Gastrocnemius medialis (tissue), 4 donors: ENCODE data around the gene VMAC. TPM values are rescaled to one million over a fixed set of nuclear protein-coding genes. Genes with fewer than 3 reads are reported as not detected.

Source experiments
- ATAC-seq, 2 donors: fragments of 150-250 bp; one replicate each; pipeline ENCODE4 v1.9.1; 2016
- DNase-seq, 2 donors: peaks; one replicate each; pipeline ENCODE4 v3.0.0-alpha.2; 2019
- H3K27ac ChIP-seq, 4 donors: fragments of 200-600 bp; sonication (generic); 1 replicate in 1 of 4; 2 replicates in 3 of 4; pipeline ENCODE4 v1.5.1; 2016 to 2018; ENCODE audit warnings: mild to moderate bottlenecking in 2 of 4, moderate library complexity in 1 of 4
- H3K27me3 ChIP-seq, 3 donors: fragments of 200-600 bp; sonication (generic) in 2 of 3; 1 replicate in 1 of 3; 2 replicates in 2 of 3; pipeline versions ENCODE4 v1.5.1 to v1.6.0; 2016 to 2019; ENCODE audit warnings: mild to moderate bottlenecking in 1 of 3, moderate library complexity in 1 of 3
- H3K36me3 ChIP-seq, 2 donors: fragments of 200-600 bp; sonication (generic) in 1 of 2; one replicate each; pipeline ENCODE4 v1.5.1; 2017 to 2018
- H3K4me1 ChIP-seq, 2 donors: fragments of 200-600 bp; sonication (generic) in 1 of 2; one replicate each; pipeline ENCODE4 v1.5.1; 2016 to 2017; ENCODE audit warnings: mild to moderate bottlenecking in 2 of 2
- H3K4me3 ChIP-seq, 4 donors: fragments of 200-600 bp; sonication (generic) in 3 of 4; 1 replicate in 1 of 4; 2 replicates in 3 of 4; pipeline ENCODE4 v1.5.1; 2016 to 2019; ENCODE audit warnings: mild to moderate bottlenecking in 2 of 4
- H3K9me3 ChIP-seq, 3 donors: fragments of 200-600 bp; sonication (generic) in 2 of 3; 1 replicate in 1 of 3; 2 replicates in 2 of 3; pipeline ENCODE4 v1.5.1; 2016 to 2019
- POLR2A ChIP-seq, 2 donors: fragments of 450-650 bp; IDR thresholded peaks; one replicate each; pipeline ENCODE4 v1.6.1; 2017; ENCODE audit warnings: antibody characterized with exemption in 2 of 2, mild to moderate bottlenecking in 2 of 2, moderate library complexity in 2 of 2
- in situ Hi-C, 4 donors: fragments of 200-750 bp; cut with MboI; loops; one replicate each; pipeline versions ENCODE4 v1.15.0 to v1.8.0; 2017; ENCODE audit warnings: low sequenced_read_pairs in 4 of 4
- intact Hi-C: fragments of 100-400 bp; cut with DNase I; formaldehyde crosslinking; loops from one replicate; pipeline ENCODE4 v1.15.1; 2023; ENCODE audit warnings: low total_unique reads
- total RNA-seq, 4 donors: library from RNA; depleted of rRNA; stranded (reverse); fragments of >200 nt; gene quantifications; one replicate each; pipeline versions ENCODE4 v1.1.0 to v1.2.3, GENCODE V29; 2016
- TF ChIP-seq, protein P1 (sequence below), 5 experiments: fragments of 450-650 bp in 3 of 5; fragments of 200-600 bp in 2 of 5; sonication (generic) in 2 of 5; IDR thresholded peaks in 4 of 5; conservative IDR thresholded peaks in 1 of 5; 1 replicate in 4 of 5; 2 replicates in 1 of 5; pipeline ENCODE4 v1.5.1; 2016 to 2019; ENCODE audit warnings: antibody characterized with exemption in 5 of 5, mild to moderate bottlenecking in 3 of 5, moderate library complexity in 3 of 5

The VMAC gene
- total RNA-seq, 4 donors from 2014 or later, result 0.46 to 3.0 (median 2.1) TPM

DNA sequence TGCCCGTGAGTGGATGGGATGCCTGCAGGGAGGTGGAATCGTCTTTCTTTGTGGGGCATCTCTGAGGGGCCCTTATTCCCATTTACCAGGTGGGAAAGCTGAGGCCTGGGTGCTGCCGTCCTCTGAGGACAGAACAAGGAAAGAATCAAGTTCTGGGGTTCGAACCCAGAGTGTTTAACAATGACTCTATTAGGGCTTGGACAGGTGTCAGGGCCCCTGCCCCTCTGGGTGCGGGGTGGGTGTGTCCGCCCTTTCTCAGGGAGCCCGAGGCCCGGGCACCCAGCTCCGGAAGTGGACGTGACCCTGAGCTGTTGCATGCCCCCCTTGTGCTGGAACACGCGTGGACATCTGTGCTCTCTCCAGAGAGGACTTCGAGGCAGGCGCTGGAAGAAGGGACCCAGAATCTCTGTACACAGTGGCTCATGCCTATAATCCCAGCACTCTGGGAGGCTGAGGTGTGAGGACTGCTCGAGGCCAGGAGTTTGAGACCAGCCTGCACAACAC lies 11.8 kb upstream of the VMAC start:
- Histone ChIP-seq H3K27me3 (peaks cover 24 to 38% (median 26%) of the 10 kb centered on the region in 3 donors), H3K9me3 (no peaks in the 10 kb centered on the region), H3K4me1 (peaks cover 0 to 11% of the 10 kb centered on the region in 2 donors), H3K27ac (no peak overlapping the region), H3K4me3 (no peak overlapping the region), H3K36me3 (peaks cover 0 to 23% of the 10 kb centered on the region in 2 donors)
- TF ChIP-seq POLR2A (IDR thresholded peaks at IDR 0.05), result no peak
- TF ChIP-seq, protein P1, sequence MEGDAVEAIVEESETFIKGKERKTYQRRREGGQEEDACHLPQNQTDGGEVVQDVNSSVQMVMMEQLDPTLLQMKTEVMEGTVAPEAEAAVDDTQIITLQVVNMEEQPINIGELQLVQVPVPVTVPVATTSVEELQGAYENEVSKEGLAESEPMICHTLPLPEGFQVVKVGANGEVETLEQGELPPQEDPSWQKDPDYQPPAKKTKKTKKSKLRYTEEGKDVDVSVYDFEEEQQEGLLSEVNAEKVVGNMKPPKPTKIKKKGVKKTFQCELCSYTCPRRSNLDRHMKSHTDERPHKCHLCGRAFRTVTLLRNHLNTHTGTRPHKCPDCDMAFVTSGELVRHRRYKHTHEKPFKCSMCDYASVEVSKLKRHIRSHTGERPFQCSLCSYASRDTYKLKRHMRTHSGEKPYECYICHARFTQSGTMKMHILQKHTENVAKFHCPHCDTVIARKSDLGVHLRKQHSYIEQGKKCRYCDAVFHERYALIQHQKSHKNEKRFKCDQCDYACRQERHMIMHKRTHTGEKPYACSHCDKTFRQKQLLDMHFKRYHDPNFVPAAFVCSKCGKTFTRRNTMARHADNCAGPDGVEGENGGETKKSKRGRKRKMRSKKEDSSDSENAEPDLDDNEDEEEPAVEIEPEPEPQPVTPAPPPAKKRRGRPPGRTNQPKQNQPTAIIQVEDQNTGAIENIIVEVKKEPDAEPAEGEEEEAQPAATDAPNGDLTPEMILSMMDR (IDR thresholded peaks at IDR 0.05 in 4 of 5, conservative IDR thresholded peaks at IDR 0.05 in 1 of 5), result peak in 2 of 5 experiments; percentile 3 to 15
- in situ Hi-C loops (no loop called here), intact Hi-C loops (loop anchor here (2.0 kb wide), 1 partner anchor 88 kb away; the partner anchor contains the start of gene NRTN)
- no peak for ATAC-seq
- DNase-seq, result no peak

DNA sequence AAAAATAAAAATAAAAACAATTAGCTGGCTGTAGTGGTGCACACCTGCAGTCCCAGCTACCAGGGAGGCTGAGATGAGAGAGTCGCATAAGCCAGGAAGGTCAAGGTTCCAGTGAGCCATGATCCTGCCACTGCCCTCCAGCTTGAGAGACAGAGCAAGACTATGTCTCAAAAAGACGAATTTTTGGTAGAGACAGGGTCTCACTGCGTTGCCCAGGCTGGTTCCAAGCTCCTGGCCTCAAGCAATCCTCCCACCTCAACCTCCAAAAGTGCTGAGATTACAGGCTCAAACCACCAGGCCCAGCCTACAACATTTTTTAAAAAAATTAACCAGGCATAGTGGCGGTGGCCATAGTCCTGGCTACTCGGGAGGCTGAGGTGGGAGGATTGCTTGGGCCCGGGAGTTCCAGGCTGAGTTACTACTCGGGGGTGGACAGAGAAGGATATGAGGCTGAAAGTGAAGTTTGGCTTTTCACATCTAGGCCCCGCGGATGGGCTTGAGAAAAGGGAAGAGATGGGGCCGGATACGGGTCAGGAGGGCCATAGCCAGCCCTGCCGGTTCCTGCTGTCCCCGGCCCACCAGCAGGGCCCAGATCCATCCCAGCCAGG lies 11.3 kb upstream of the VMAC start:
- H3K36me3 ChIP-seq, result peaks cover 0 to 23% of the 10 kb centered on the region in 2 donors
- intact Hi-C loops (loop anchor here (2.0 kb wide), 1 partner anchor 89 kb away; the partner anchor contains the start of gene NRTN), in situ Hi-C loops (no loop called here)
- DNase-seq (no peak), ATAC-seq (no peak)
- H3K4me1 ChIP-seq, result peaks cover 0 to 11% of the 10 kb centered on the region in 2 donors
- no peak overlapping the region for H3K4me3 ChIP-seq
- no peaks in the 10 kb centered on the region for H3K9me3 ChIP-seq
- H3K27ac ChIP-seq, result no peak overlapping the region
- no peak for TF ChIP-seq POLR2A (IDR thresholded peaks at IDR 0.05)
- H3K27me3 ChIP-seq, result peaks cover 24 to 36% (median 26%) of the 10 kb centered on the region in 3 donors

DNA sequence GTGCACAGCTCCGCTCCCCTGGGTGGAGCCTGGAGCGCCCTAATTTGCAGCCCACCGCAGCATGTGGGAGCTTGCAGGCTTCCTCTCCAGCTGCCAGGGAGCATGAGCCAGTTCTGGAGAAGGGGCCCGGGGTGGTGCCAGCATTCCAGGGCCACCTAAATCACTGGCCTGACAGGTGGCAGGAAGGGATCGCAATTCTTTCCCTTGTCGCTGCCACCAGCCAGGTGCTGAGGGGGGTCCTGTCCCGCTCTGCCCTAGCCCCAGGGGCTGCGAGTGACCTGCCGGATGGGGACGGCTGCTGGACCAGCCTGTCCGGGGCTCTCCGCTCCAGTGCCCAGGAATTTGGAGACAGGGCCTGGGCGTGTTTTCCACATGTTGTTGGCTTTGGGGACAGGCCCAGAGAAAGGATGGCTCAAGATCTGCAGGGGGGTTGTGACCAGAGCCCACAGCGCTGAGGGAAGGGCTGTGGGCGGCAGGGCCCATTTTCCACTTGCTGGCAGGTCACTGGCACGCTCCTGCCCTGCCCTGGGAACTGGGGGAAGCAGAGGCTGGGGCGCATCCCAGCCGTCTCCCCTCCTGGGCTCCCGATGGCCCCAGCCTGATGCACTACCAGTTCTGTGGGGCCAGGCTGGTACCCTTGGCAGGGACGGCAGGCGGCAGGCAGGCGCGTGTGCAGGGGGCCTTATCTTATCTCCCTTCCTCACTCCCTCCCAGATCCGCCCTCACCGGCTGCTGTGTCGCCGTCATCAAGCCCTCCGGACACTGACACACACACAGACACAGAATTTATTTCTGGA lies 10.6 kb upstream of the VMAC start:
- intact Hi-C loops, result loop anchor here (2.0 kb wide), 1 partner anchor 89 kb away; the partner anchor contains the start of gene NRTN
- DNase-seq (no peak), ATAC-seq (peak in 1 of 2 donors; percentile 25)
- peaks cover 24 to 29% (median 24%) of the 10 kb centered on the region in 3 donors for H3K27me3 ChIP-seq
- peaks cover 0 to 23% of the 10 kb centered on the region in 2 donors for H3K36me3 ChIP-seq
- no peak for TF ChIP-seq POLR2A (IDR thresholded peaks at IDR 0.05)
- TF ChIP-seq, protein P1 (IDR thresholded peaks at IDR 0.05 in 4 of 5, conservative IDR thresholded peaks at IDR 0.05 in 1 of 5), result no peak
- no peaks in the 10 kb centered on the region for H3K9me3 ChIP-seq
- H3K4me1 ChIP-seq, result peaks cover 0 to 11% of the 10 kb centered on the region in 2 donors
- no peak overlapping the region for H3K4me3 ChIP-seq
- H3K27ac ChIP-seq, result no peak overlapping the region
- in situ Hi-C loops, result no loop called here

DNA sequence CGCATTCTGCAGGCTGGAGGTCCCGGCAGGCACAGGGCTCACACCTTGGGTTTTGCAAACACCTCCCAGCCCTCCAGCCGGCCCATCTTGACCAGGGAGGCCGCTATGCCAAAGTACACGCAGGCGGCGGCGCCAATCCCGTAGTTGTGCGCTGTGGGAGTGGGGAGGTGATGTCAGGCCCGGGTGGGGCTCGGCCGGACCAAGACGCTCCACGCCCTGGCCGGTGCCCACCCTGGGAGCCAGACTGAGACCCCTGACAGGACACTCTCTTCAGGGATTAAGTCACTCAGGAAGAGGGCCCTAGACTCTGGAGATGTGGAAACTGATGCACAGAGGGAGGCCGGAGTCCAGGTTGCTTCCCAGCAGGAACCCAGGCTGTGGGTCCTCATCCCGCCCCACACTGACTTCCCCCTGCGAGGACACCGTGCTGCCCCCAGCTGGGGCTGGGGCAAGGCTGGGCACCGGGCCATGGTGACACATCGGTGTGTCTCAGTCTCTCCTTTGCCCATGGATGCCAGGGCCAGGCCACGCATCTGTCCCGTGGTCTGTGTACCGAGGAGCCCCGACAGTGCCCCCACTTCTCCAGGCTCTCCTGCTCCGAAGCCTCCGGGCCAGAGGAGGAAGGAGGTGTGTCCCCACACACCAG lies 9.8 kb upstream of the VMAC start:
- no peak for ATAC-seq
- TF ChIP-seq POLR2A (IDR thresholded peaks at IDR 0.05), result no peak
- TF ChIP-seq, protein P1 (IDR thresholded peaks at IDR 0.05 in 4 of 5, conservative IDR thresholded peaks at IDR 0.05 in 1 of 5), result no peak
- Histone ChIP-seq H3K27me3 (peaks cover 18 to 21% (median 19%) of the 10 kb centered on the region in 3 donors), H3K9me3 (no peaks in the 10 kb centered on the region), H3K27ac (no peak overlapping the region), H3K4me1 (peaks cover 0 to 11% of the 10 kb centered on the region in 2 donors), H3K36me3 (peaks cover 0 to 23% of the 10 kb centered on the region in 2 donors), H3K4me3 (no peak overlapping the region)
- intact Hi-C loops (no loop called here), in situ Hi-C loops (no loop called here)
- no peak for DNase-seq
